Common myeloid progenitor, CD34-positive (primary cell): ENCODE measurements around the gene PRR36.

ENCODE experiments used
- CTCF ChIA-PET: fragments of 350-600 bp; sonication (Branson Sonifier 250); formaldehyde crosslinking; loops from one replicate; lab custom pipeline; 2021; ENCODE audit warnings: antibody characterized with exemption; lab: Charles Lee
- POLR2A ChIA-PET: fragments of 350-600 bp; sonication (Branson Sonifier 250); formaldehyde crosslinking; loops from one replicate; lab custom pipeline; 2021; ENCODE audit warnings: antibody characterized with exemption; lab: Charles Lee
- DNase-seq, 3 donors: peaks; one replicate each; pipeline versions ENCODE4 v3.0.0 to v3.0.0-alpha.2; 2013
- H3K27ac ChIP-seq, 2 experiments: 1 replicate in 1 of 2; 2 replicates in 1 of 2; pipeline ENCODE4 v1.7.0; 2013; ENCODE audit warnings: inconsistent platforms in 2 of 2, low read length in 2 of 2, mild to moderate bottlenecking in 2 of 2, low read depth in 1 of 2, moderate library complexity in 1 of 2; ENCODE audit not compliant: severe bottlenecking in 2 of 2, insufficient read depth in 1 of 2, poor library complexity in 1 of 2
- H3K27me3 ChIP-seq, 5 experiments: replicated peaks in 2 of 5; 1 replicate in 3 of 5; 2 replicates in 2 of 5; pipeline versions ENCODE4 v1.6.1 to v1.7.0; 2013; ENCODE audit warnings: low read length in 4 of 5, mild to moderate bottlenecking in 2 of 5, moderate library complexity in 2 of 5, inconsistent platforms in 1 of 5; ENCODE audit not compliant: insufficient read depth in 5 of 5, control insufficient read depth in 4 of 5
- H3K36me3 ChIP-seq, 4 experiments: 1 replicate in 2 of 4; 2 replicates in 2 of 4; pipeline versions ENCODE4 v1.6.1 to v1.7.0; 2013; ENCODE audit warnings: low read length in 3 of 4, control low read depth in 1 of 4, mild to moderate bottlenecking in 1 of 4; ENCODE audit not compliant: control insufficient read depth in 4 of 4, insufficient read depth in 4 of 4
- H3K4me1 ChIP-seq, 4 experiments: 1 replicate in 3 of 4; 2 replicates in 1 of 4; pipeline versions ENCODE4 v1.6.1 to v1.7.1; 2013; ENCODE audit warnings: low read length in 3 of 4, mild to moderate bottlenecking in 3 of 4, control low read depth in 1 of 4, inconsistent platforms in 1 of 4, moderate library complexity in 1 of 4; ENCODE audit not compliant: control insufficient read depth in 4 of 4, insufficient read depth in 4 of 4; ENCODE audit errors: control extremely low read depth in 1 of 4
- H3K4me3 ChIP-seq, 7 experiments: 1 replicate in 4 of 7; 2 replicates in 3 of 7; pipeline versions ENCODE4 v1.5.1 to v1.7.0; 2013; ENCODE audit warnings: mild to moderate bottlenecking in 7 of 7, low read length in 6 of 7, moderate library complexity in 6 of 7, inconsistent platforms in 2 of 7, low read depth in 2 of 7, control low read depth in 1 of 7; ENCODE audit not compliant: insufficient read depth in 4 of 7, control insufficient read depth in 1 of 7; ENCODE audit errors: extremely low read depth in 1 of 7
- H3K9me3 ChIP-seq, 5 experiments: 1 replicate in 4 of 5; 2 replicates in 1 of 5; pipeline versions ENCODE4 v1.6.1 to v1.7.1; 2013; ENCODE audit warnings: low read length in 4 of 5, mild to moderate bottlenecking in 2 of 5, inconsistent platforms in 1 of 5, low read depth in 1 of 5, moderate library complexity in 1 of 5; ENCODE audit not compliant: control insufficient read depth in 4 of 5, insufficient read depth in 2 of 5; ENCODE audit errors: control extremely low read depth in 1 of 5
- WGBS: methylation state at CpG from one replicate; pipeline ENCODE4 v1.1.5; 2013; ENCODE audit not compliant: insufficient coverage; 5-methylcytosine and 5-hydroxymethylcytosine counted together

The PRR36 gene

GRCh38 chr19:7833225-7834099, 40.7 kb downstream of the PRR36 start:
- no peak for DNase-seq
- Histone ChIP-seq H3K36me3 (no peaks in the 10 kb centered on the region), H3K4me3 (no peak overlapping the region), H3K9me3 (no peaks in the 10 kb centered on the region), H3K4me1 (peaks cover 0 to 16% (median 7%) of the 10 kb centered on the region in 4 experiments), H3K27me3 (no peaks in the 10 kb centered on the region), H3K27ac (no peak overlapping the region)
- POLR2A ChIA-PET: interaction anchor here (0.6 kb wide), 2 partner anchors 169 to 779 kb away, joined by 3 read pairs; no protein-coding TSS in a partner anchor
- WGBS: 89% methylated on average over 21 of the region's 23 CpGs
- CTCF ChIA-PET: no interaction called here

- peaks cover 0 to 2% (median 0%) of the 10 kb centered on the region in 5 experiments for H3K27me3 ChIP-seq
- no peak for DNase-seq
- ChIA-PET CTCF (interaction anchor here (1.5 kb wide), 1 partner anchor 36 kb away, joined by 4 read pairs; no protein-coding TSS in a partner anchor), POLR2A (interaction anchor here (0.6 kb wide), 1 partner anchor 169 kb away, joined by 3 read pairs; no protein-coding TSS in a partner anchor)
- no peak overlapping the region for H3K27ac ChIP-seq
- H3K4me3 ChIP-seq: no peak overlapping the region
- H3K36me3 ChIP-seq: no peaks in the 10 kb centered on the region
- peaks cover 0 to 16% (median 7%) of the 10 kb centered on the region in 4 experiments for H3K4me1 ChIP-seq
- WGBS: 96% methylated on average over 9 of the region's 12 CpGs
- no peaks in the 10 kb centered on the region for H3K9me3 ChIP-seq
Observed at GRCh38 chr19:7832781-7833180, 41.4 kb downstream of the PRR36 start.

- Histone ChIP-seq H3K4me3 (no peak overlapping the region), H3K27ac (no peak overlapping the region), H3K4me1 (peaks cover 0 to 16% (median 7%) of the 10 kb centered on the region in 4 experiments), H3K27me3 (peaks cover 0 to 6% (median 0%) of the 10 kb centered on the region in 5 experiments), H3K36me3 (no peaks in the 10 kb centered on the region), H3K9me3 (no peaks in the 10 kb centered on the region)
- CTCF ChIA-PET: interaction anchor here (0.9 to 1.5 kb wide), 2 partner anchors 31 to 37 kb away, joined by 3 to 4 read pairs; no protein-coding TSS in a partner anchor
- POLR2A ChIA-PET: no interaction called here
- no peak for DNase-seq
- 97% methylated on average over 17 of the region's 17 CpGs for WGBS
Observed at GRCh38 chr19:7832009-7832408, 42.2 kb downstream of the PRR36 start.

GRCh38 chr19:7831452-7831851, 42.7 kb downstream of the PRR36 start:
- Histone ChIP-seq H3K27me3 (peaks cover 0 to 9% (median 0%) of the 10 kb centered on the region in 5 experiments), H3K4me3 (no peak overlapping the region), H3K27ac (no peak overlapping the region), H3K9me3 (no peaks in the 10 kb centered on the region), H3K36me3 (no peaks in the 10 kb centered on the region), H3K4me1 (peaks cover 0 to 16% (median 7%) of the 10 kb centered on the region in 4 experiments)
- POLR2A ChIA-PET: no interaction called here
- CTCF ChIA-PET: interaction anchor here (0.9 to 1.5 kb wide), 2 partner anchors 30 to 38 kb away, joined by 3 to 4 read pairs; no protein-coding TSS in a partner anchor
- no peak for DNase-seq
- 96% methylated on average over 6 of the region's 10 CpGs for WGBS

- Histone ChIP-seq H3K4me3 (peak overlapping the region in 6 of 7 experiments; percentile 57 to 78 (median 72)), H3K27ac (no peak overlapping the region), H3K27me3 (peaks cover 0 to 9% (median 0%) of the 10 kb centered on the region in 5 experiments), H3K9me3 (no peaks in the 10 kb centered on the region), H3K4me1 (peaks cover 0 to 16% (median 7%) of the 10 kb centered on the region in 4 experiments), H3K36me3 (no peaks in the 10 kb centered on the region)
- 79% methylated on average over 3 of the region's 7 CpGs for WGBS
- POLR2A ChIA-PET: no interaction called here
- CTCF ChIA-PET: no interaction called here
- DNase-seq: no peak
Observed at GRCh38 chr19:7830823-7831222, 43.4 kb downstream of the PRR36 start.

- Histone ChIP-seq H3K4me1 (peaks cover 0 to 16% (median 7%) of the 10 kb centered on the region in 4 experiments), H3K4me3 (peak overlapping the region; percentile 45 to 78 (median 72)), H3K36me3 (no peaks in the 10 kb centered on the region), H3K27me3 (peaks cover 0 to 9% (median 0%) of the 10 kb centered on the region in 5 experiments), H3K27ac (no peak overlapping the region), H3K9me3 (no peaks in the 10 kb centered on the region)
- WGBS: 0% methylated on average over 47 of the region's 53 CpGs
- ChIA-PET POLR2A (no interaction called here), CTCF (no interaction called here)
- no peak for DNase-seq
Observed at GRCh38 chr19:7830272-7830771, 43.9 kb downstream of the PRR36 start.
